ENCODE results near the gene MACROD2.

Gene MACROD2

GRCh38 chr20:15222502-15223330 lies 1227.4 kb downstream of the MACROD2 start:
- DNase-seq (ENCODE audit: low spot score): no peak

GRCh38 chr20:15224199-15224598 lies 1228.9 kb downstream of the MACROD2 start:
- DNase-seq (ENCODE audit: low spot score): no peak

- no peak for DNase-seq (ENCODE audit: low spot score)
These were observed 1231.8 kb downstream of the MACROD2 start for GRCh38 chr20:15227102-15227501.

GRCh38 chr20:15232243-15232642 lies 1236.9 kb downstream of the MACROD2 start:
- no peak for DNase-seq (ENCODE audit: low spot score)

- no peak for DNase-seq (ENCODE audit: low spot score)
These were observed 1240.3 kb downstream of the MACROD2 start for GRCh38 chr20:15235471-15236198.

GRCh38 chr20:15236812-15237211 lies 1241.5 kb downstream of the MACROD2 start:
- DNase-seq (ENCODE audit: low spot score): no peak

- no peak for DNase-seq (ENCODE audit: low spot score)
These were observed 1244.4 kb downstream of the MACROD2 start for GRCh38 chr20:15239542-15240206.

GRCh38 chr20:15240801-15241200 lies 1245.5 kb downstream of the MACROD2 start:
- no peak for DNase-seq (ENCODE audit: low spot score)

GRCh38 chr20:15241681-15242080 lies 1246.4 kb downstream of the MACROD2 start:
- no peak for DNase-seq (ENCODE audit: low spot score)

GRCh38 chr20:15242773-15243172 lies 1247.5 kb downstream of the MACROD2 start:
- no peak for DNase-seq (ENCODE audit: low spot score)

GRCh38 chr20:15245896-15246295 lies 1250.6 kb downstream of the MACROD2 start:
- no peak for DNase-seq (ENCODE audit: low spot score)

GRCh38 chr20:15248618-15249395 lies 1253.5 kb downstream of the MACROD2 start:
- DNase-seq (ENCODE audit: low spot score): no peak

GRCh38 chr20:15251171-15251570 lies 1255.9 kb downstream of the MACROD2 start:
- DNase-seq (ENCODE audit: low spot score): no peak

- no peak for DNase-seq (ENCODE audit: low spot score)
These were observed 1257.0 kb downstream of the MACROD2 start for GRCh38 chr20:15252304-15252703.

- DNase-seq (ENCODE audit: low spot score): no peak
These were observed 1258.1 kb downstream of the MACROD2 start for GRCh38 chr20:15253431-15253830.

GRCh38 chr20:15256676-15257568 lies 1261.6 kb downstream of the MACROD2 start:
- no peak for DNase-seq (ENCODE audit: low spot score)

GRCh38 chr20:15257569-15257870 lies 1262.2 kb downstream of the MACROD2 start:
- no peak for DNase-seq (ENCODE audit: low spot score)

- DNase-seq (ENCODE audit: low spot score): no peak
These were observed 1270.4 kb downstream of the MACROD2 start for GRCh38 chr20:15265581-15266309.

- DNase-seq (ENCODE audit: low spot score): no peak
These were observed 1272.6 kb downstream of the MACROD2 start for GRCh38 chr20:15267935-15268334.

- DNase-seq (ENCODE audit: low spot score): no peak
These were observed 1282.7 kb downstream of the MACROD2 start for GRCh38 chr20:15278041-15278440.
